Measurements from ENCODE around the gene ST3GAL3.

DNA sequence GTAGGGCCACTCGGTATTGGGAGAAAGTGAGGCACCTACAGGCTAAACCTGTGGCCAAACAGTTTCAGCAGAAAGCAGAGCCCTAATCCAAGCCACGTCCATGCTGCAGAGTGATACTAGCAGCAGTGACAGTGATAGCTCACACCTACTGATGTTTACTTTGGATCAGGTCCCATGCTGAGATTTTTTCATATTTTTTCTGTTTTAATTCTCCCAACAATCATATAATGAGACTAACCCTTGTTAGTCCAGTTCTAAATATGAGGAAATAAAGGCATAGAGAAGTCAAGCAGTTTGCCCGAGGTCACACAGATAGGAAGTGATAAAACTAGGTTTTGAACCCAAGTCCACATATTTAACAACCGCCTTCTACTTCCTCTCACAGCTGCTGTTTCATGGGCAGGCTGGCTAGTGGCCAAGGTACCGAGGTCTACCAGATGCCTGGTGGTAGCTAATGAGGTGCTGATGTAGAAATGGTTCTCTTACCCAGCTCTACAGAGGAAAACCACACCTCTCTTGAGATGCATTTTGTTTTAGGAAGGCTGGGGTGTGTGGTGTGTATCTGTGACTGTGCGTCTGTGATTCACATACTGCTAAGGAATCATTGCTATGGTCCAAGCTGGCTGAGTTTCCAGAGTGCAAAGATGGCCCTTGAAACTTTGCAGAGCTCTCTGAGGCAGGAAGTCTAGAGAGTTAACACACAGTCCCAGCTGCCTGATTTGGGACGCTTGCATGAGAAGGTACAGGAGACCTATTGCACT lies 146.0 kb downstream of the ST3GAL3 start:
- no peak for TF ChIP-seq CTCF (IDR thresholded peaks at IDR 0.05; ENCODE audit: low read depth, low read length)
- no peak for TF ChIP-seq POLR2A (IDR thresholded peaks at IDR 0.05; ENCODE audit: extremely low read depth, insufficient read length)
- TF ChIP-seq MAX (IDR thresholded peaks at IDR 0.05; ENCODE audit: low read depth, low read length), result no peak

All from NB4 (cell line).